ENCODE data around the gene SMAD3. TPM values are rescaled to one million over a fixed set of nuclear protein-coding genes. Genes with fewer than 3 reads are reported as not detected.

The SMAD3 gene
- total RNA-seq, 2 donors from 2014 or later, result 20.8 to 37.8 TPM

- no peak for TF ChIP-seq CTCF (IDR thresholded peaks at IDR 0.05)
- Histone ChIP-seq H3K9me3 (no peaks in the 10 kb centered on the region), H3K27me3 (no peaks in the 10 kb centered on the region), H3K4me3 (no peak overlapping the region), H3K4me1 (peaks cover 0 to 86% of the 10 kb centered on the region in 2 donors), H3K27ac (no peak overlapping the region), H3K36me3 (no peaks in the 10 kb centered on the region)
- no peak for DNase-seq (ENCODE audit: low spot score)
Observed at GRCh38 chr15:67130166-67130565, 64.8 kb downstream of the SMAD3 start.

GRCh38 chr15:67130673-67131601 lies 65.5 kb downstream of the SMAD3 start:
- H3K4me1 ChIP-seq, result peaks cover 0 to 86% of the 10 kb centered on the region in 2 donors
- no peak overlapping the region for H3K4me3 ChIP-seq
- no peaks in the 10 kb centered on the region for H3K9me3 ChIP-seq
- peak; percentile 84 for DNase-seq (ENCODE audit: low spot score)
- H3K36me3 ChIP-seq, result no peaks in the 10 kb centered on the region
- no peak for TF ChIP-seq CTCF (IDR thresholded peaks at IDR 0.05)
- peak overlapping the region in 1 of 2 donors; percentile 18 for H3K27ac ChIP-seq
- H3K27me3 ChIP-seq, result no peaks in the 10 kb centered on the region

GRCh38 chr15:67132276-67132675 lies 66.9 kb downstream of the SMAD3 start:
- no peak overlapping the region for H3K27ac ChIP-seq
- H3K4me1 ChIP-seq, result peaks cover 0 to 81% of the 10 kb centered on the region in 2 donors
- TF ChIP-seq CTCF (IDR thresholded peaks at IDR 0.05), result no peak
- DNase-seq (ENCODE audit: low spot score), result no peak
- no peaks in the 10 kb centered on the region for H3K9me3 ChIP-seq
- H3K4me3 ChIP-seq, result no peak overlapping the region
- H3K36me3 ChIP-seq, result no peaks in the 10 kb centered on the region
- H3K27me3 ChIP-seq, result no peaks in the 10 kb centered on the region

GRCh38 chr15:67133026-67133425 lies 67.6 kb downstream of the SMAD3 start:
- Histone ChIP-seq H3K4me3 (no peak overlapping the region), H3K36me3 (no peaks in the 10 kb centered on the region), H3K4me1 (peaks cover 0 to 81% of the 10 kb centered on the region in 2 donors), H3K27ac (peak overlapping the region; percentile 27 to 76), H3K27me3 (no peaks in the 10 kb centered on the region), H3K9me3 (no peaks in the 10 kb centered on the region)
- DNase-seq (ENCODE audit: low spot score), result no peak
- no peak for TF ChIP-seq CTCF (IDR thresholded peaks at IDR 0.05)

- H3K4me3 ChIP-seq, result no peak overlapping the region
- no peak for DNase-seq (ENCODE audit: low spot score)
- no peak for TF ChIP-seq CTCF (IDR thresholded peaks at IDR 0.05)
- no peaks in the 10 kb centered on the region for H3K36me3 ChIP-seq
- no peaks in the 10 kb centered on the region for H3K9me3 ChIP-seq
- peak overlapping the region; percentile 69 to 76 for H3K27ac ChIP-seq
- H3K27me3 ChIP-seq, result no peaks in the 10 kb centered on the region
- H3K4me1 ChIP-seq, result peaks cover 0 to 81% of the 10 kb centered on the region in 2 donors
Observed at GRCh38 chr15:67133738-67134066, 68.3 kb downstream of the SMAD3 start.

Data from right atrium auricular region (tissue), 2 donors.